ENCODE results near the gene TRIM56.

The TRIM56 gene

GRCh38 chr7:101133621-101134398 lies 48.5 kb downstream of the TRIM56 start:
- DNase-seq (ENCODE audit: low spot score) = no peak

GRCh38 chr7:101134399-101134980 lies 49.2 kb downstream of the TRIM56 start:
- DNase-seq (ENCODE audit: low spot score) = no peak

GRCh38 chr7:101137651-101138212 lies 52.5 kb downstream of the TRIM56 start:
- no peak for DNase-seq (ENCODE audit: low spot score)

GRCh38 chr7:101138213-101138870 lies 53.1 kb downstream of the TRIM56 start:
- peak; percentile 99 for DNase-seq (ENCODE audit: low spot score)

GRCh38 chr7:101140339-101140699 lies 55.0 kb downstream of the TRIM56 start:
- DNase-seq (ENCODE audit: low spot score) = no peak

- DNase-seq (ENCODE audit: low spot score) = no peak
Measured at GRCh38 chr7:101140746-101141382, 55.6 kb downstream of the TRIM56 start.

Measured in LoVo (cell line).